Placental pericyte (primary cell): ENCODE data around the gene AHI1. TPM values are rescaled to one million over a fixed set of nuclear protein-coding genes. Genes with fewer than 3 reads are reported as not detected.

ENCODE experiments used
- small RNA-seq: library from RNA; depleted of rRNA; stranded (forward); fragments of <200 nt; gene quantifications from one replicate; pipeline ENCODE3, GENCODE V24; 2012; ENCODE audit warnings: low replicate concordance
- total RNA-seq: library from RNA; depleted of rRNA; stranded (reverse); fragments of >200 nt; gene quantifications from 2 replicates; pipeline ENCODE4 v1.2.3, GENCODE V29; 2012

AHI1 gene
- 24.3 and 27.8 TPM in 2 replicates for total RNA-seq

DNA sequence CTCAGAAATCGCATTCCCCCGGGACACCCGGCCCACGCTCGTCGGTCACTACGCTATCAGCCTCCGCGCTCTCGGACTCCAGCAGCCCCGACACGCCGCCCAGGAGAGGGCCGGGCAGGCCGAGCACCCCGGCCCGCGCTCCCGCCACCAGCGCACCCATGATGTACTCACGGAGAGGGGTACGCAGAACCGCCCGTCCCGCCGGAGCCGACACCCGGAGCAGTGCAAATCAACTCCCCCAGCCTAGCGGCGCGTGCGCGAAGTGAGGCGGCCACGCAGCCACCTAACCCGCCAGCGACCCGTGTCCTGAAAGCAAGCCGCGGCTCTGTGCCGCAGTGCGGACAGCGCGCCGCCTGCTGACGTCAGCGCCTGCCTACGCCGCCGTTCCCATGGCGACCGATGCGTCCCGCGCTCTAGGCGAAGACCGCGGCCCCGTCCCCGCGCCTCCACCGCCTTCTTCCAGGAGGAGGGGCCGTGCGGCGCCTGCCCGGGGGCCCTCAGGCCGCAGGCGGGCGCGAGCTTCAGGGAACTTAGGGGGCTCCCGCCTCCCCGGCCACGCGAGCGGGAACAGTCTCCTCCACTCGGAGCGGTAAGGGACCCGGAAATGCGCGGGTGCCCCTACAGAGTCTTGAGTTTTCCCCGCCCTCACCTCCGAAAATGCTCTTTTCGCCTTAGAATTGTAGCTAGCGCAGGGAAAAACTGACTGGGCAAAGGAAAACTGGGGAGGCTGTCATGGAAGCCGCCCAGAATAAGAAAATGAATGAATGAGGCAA is at the start of gene AHI1:
Gene AHI1, minus strand, starts transcription at position 329 of the 773 bp plus-strand sequence. CDS start 5,503 bp downstream, outside the sequence.

Small RNAs within 50 kb of the gene (small RNA-seq; reads per million reads assigned to genes)
- gene MIR548A2: not detected
- gene RF00019: not detected
